IMR-90 (cell line): Measurements from ENCODE around the gene DARS1.

Experiments
- CEBPB ChIP-seq: IDR thresholded peaks from 2 replicates; pipeline ENCODE4 v1.6.1; 2012; ENCODE audit warnings: low read depth, low read length, improper control_type of control experiment
- MAZ ChIP-seq: IDR thresholded peaks from 2 replicates; pipeline ENCODE4 v1.6.1; 2012; ENCODE audit warnings: low read depth, mild to moderate bottlenecking, low read length, improper control_type of control experiment, moderate library complexity, borderline replicate concordance
- POLR2A ChIP-seq: IDR thresholded peaks from 2 replicates; pipeline ENCODE4 v1.6.1; 2012; ENCODE audit warnings: mild to moderate bottlenecking, low read depth, low read length
- RAD21 ChIP-seq: IDR thresholded peaks from 2 replicates; pipeline ENCODE4 v1.6.1; 2012; ENCODE audit warnings: low read length, improper control_type of control experiment
- SMC3 ChIP-seq: fragments of 150-350 bp; IDR thresholded peaks from 2 replicates; pipeline ENCODE4 v1.6.1; 2016; ENCODE audit warnings: low read depth, mild to moderate bottlenecking, antibody characterized with exemption, low read length, moderate library complexity
- TF ChIP-seq, protein P1 (sequence below): conservative IDR thresholded peaks from 2 replicates; pipeline ENCODE4 v1.5.1; 2012; ENCODE audit warnings: mild to moderate bottlenecking, low read depth, low read length, improper control_type of control experiment

- TF ChIP-seq SMC3 (no peak), POLR2A (no peak), RAD21 (no peak), MAZ (no peak), CEBPB (peak; percentile 3; the same call in 1 of the 2 replicates)
- TF ChIP-seq, protein P1, sequence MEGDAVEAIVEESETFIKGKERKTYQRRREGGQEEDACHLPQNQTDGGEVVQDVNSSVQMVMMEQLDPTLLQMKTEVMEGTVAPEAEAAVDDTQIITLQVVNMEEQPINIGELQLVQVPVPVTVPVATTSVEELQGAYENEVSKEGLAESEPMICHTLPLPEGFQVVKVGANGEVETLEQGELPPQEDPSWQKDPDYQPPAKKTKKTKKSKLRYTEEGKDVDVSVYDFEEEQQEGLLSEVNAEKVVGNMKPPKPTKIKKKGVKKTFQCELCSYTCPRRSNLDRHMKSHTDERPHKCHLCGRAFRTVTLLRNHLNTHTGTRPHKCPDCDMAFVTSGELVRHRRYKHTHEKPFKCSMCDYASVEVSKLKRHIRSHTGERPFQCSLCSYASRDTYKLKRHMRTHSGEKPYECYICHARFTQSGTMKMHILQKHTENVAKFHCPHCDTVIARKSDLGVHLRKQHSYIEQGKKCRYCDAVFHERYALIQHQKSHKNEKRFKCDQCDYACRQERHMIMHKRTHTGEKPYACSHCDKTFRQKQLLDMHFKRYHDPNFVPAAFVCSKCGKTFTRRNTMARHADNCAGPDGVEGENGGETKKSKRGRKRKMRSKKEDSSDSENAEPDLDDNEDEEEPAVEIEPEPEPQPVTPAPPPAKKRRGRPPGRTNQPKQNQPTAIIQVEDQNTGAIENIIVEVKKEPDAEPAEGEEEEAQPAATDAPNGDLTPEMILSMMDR = no peak
Observed at GRCh38 chr2:135948642-135949355, 36.6 kb downstream of the DARS1 start.
